Right lobe of liver (tissue), 4 donors: ENCODE data around the gene FAM20C.

ENCODE experiments used
- CTCF ChIP-seq, 4 donors: fragments of 200-600 bp in 3 of 4; fragments of 450-650 bp in 1 of 4; IDR thresholded peaks; one replicate each; pipeline versions ENCODE4 v1.5.1 to v1.8.0; 2016 to 2022; ENCODE audit warnings: antibody characterized with exemption in 4 of 4, mild to moderate bottlenecking in 2 of 4
- POLR2A ChIP-seq: fragments of 450-650 bp; IDR thresholded peaks from one replicate; pipeline ENCODE4 v1.6.1; 2017; ENCODE audit warnings: antibody characterized with exemption, mild to moderate bottlenecking
- donor health status: DM: no; HTN: no; CAD: no.
- donor health status: DM: no; HTN: no; CAD: no.
- donor health status: DM: no; HTN: yes; CAD: no.

- TF ChIP-seq CTCF (IDR thresholded peaks at IDR 0.05) (no peak), POLR2A (no peak)
These were observed 48.6 kb downstream of the FAM20C start for GRCh38 chr7:240887-241421.
